SH-SY5Y (cell line): ENCODE data around the gene CD59.

Experiments used
- GATA2 ChIP-seq: IDR thresholded peaks from 2 replicates; pipeline ENCODE4 v1.6.1; 2011; ENCODE audit warnings: mild to moderate bottlenecking, low read depth, low read length
- GATA3 ChIP-seq: IDR thresholded peaks from 2 replicates; pipeline ENCODE4 v1.6.1; 2011; ENCODE audit warnings: low read depth, mild to moderate bottlenecking, low read length, moderate library complexity

DNA sequence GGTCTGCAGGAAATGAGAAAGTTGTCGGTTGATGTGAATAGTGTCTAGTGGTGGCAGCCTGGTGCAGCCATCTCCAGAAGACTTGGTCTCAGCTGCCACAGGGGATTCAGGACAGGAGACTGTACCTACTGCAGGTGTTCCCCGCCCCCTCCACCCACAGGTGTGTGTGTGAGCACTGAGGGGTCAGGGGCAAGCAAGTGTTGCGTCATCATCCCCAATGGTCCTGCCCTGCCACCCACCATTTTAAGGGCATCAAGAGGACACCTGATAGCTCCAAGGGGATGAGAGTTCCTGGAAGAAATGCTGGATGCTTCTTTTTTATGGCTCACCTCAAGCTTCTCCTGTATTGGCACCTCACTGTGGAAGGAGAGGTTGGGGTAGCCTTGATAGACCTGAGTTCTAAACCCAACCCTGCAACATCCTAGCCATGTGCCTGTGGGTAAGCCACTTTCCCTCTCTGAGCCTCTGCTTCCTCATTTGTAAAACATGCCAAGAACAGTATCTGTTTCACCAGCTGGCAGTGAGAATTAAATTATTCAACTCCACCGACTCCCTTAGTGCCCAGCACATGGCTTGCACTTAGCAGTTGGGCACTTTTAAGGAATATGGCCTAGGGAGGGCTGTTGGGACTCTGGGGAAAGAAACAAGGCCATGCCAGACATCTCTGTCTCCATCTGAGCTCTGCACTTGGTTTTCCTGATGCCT is 41.7 kb downstream of the CD59 start:
- TF ChIP-seq GATA2 (no peak), GATA3 (no peak)
